Fibroblast of lung (primary cell): ENCODE data around the gene RAB44. TPM values are rescaled to one million over a fixed set of nuclear protein-coding genes. Genes with fewer than 3 reads are reported as not detected.

ENCODE experiments used
- DNase-seq, 2 donors: peaks; one replicate each; pipeline versions ENCODE4 v3.0.0 to v3.0.0-alpha.2; 2010; ENCODE audit warnings: low read depth in 2 of 2
- H2AFZ ChIP-seq: 2 replicates; pipeline ENCODE4 v1.5.1; 2012; ENCODE audit warnings: low read length, control low read depth, inconsistent platforms
- H3K27ac ChIP-seq: 2 replicates; pipeline ENCODE4 v1.5.1; 2011; ENCODE audit warnings: low read length, control low read depth; ENCODE audit not compliant: insufficient read depth
- H3K27me3 ChIP-seq: 2 replicates; pipeline ENCODE4 v1.5.1; 2011; ENCODE audit warnings: mild to moderate bottlenecking, low read length; ENCODE audit not compliant: control insufficient read depth, insufficient read depth
- H3K36me3 ChIP-seq: 2 replicates; pipeline ENCODE4 v1.5.1; 2011; ENCODE audit warnings: low read length; ENCODE audit not compliant: control insufficient read depth, insufficient read depth
- H3K4me1 ChIP-seq: 2 replicates; pipeline ENCODE4 v1.5.1; 2011; ENCODE audit warnings: low read length; ENCODE audit not compliant: control insufficient read depth, insufficient read depth; ENCODE audit errors: extremely low read depth
- H3K4me2 ChIP-seq: 2 replicates; pipeline ENCODE4 v1.5.1; 2011; ENCODE audit warnings: low read length, control low read depth; ENCODE audit not compliant: insufficient read depth; ENCODE audit errors: extremely low read depth
- H3K4me3 ChIP-seq, 4 experiments: fragments of 200-600 bp in 1 of 4; sonication (generic) in 1 of 4; replicated peaks in 1 of 4; 2 replicates each; pipeline ENCODE4 v1.5.1; 2011 to 2016; ENCODE audit warnings: low read length in 4 of 4, low read depth in 3 of 4, mild to moderate bottlenecking in 3 of 4, control low read depth in 2 of 4, inconsistent platforms in 1 of 4, mixed read lengths in 1 of 4; ENCODE audit not compliant: insufficient read depth in 1 of 4; ENCODE audit errors: control extremely low read depth in 1 of 4
- H3K79me2 ChIP-seq: 2 replicates; pipeline ENCODE4 v1.5.1; 2012; ENCODE audit warnings: mild to moderate bottlenecking, low read length, inconsistent platforms; ENCODE audit not compliant: control insufficient read depth, insufficient read depth
- H3K9ac ChIP-seq: 2 replicates; pipeline ENCODE4 v1.5.1; 2011; ENCODE audit warnings: mild to moderate bottlenecking, low read length, control low read depth; ENCODE audit not compliant: insufficient read depth
- H3K9me3 ChIP-seq: 2 replicates; pipeline ENCODE4 v1.5.1; 2012; ENCODE audit warnings: low read depth, low read length; ENCODE audit not compliant: control insufficient read depth, insufficient read depth
- H4K20me1 ChIP-seq: 2 replicates; pipeline ENCODE4 v1.5.1; 2011; ENCODE audit warnings: low read length; ENCODE audit not compliant: control insufficient read depth, insufficient read depth; ENCODE audit errors: extremely low read depth
- CTCF ChIP-seq, 2 donors: IDR thresholded peaks in 1 of 2; conservative IDR thresholded peaks in 1 of 2; 1 replicate in 1 of 2; 2 replicates in 1 of 2; pipeline ENCODE4 v1.5.1; 2011 to 2012; ENCODE audit warnings: low read length in 2 of 2, control low read depth in 1 of 2, inconsistent platforms in 1 of 2, low read depth in 1 of 2, mild to moderate bottlenecking in 1 of 2
- EZH2 ChIP-seq: IDR thresholded peaks from 2 replicates; pipeline ENCODE4 v1.5.1; 2012; ENCODE audit warnings: low read length, control low read depth, mild to moderate bottlenecking; ENCODE audit errors: missing control alignments
- polyA plus RNA-seq, 2 donors: library from polyadenylated mRNA; depleted of rRNA in 1 of 2; stranded (reverse) in 1 of 2; unstranded in 1 of 2; fragments of >200 nt; gene quantifications; 2 replicates each; pipeline ENCODE4 v1.2.1, GENCODE V29; 2011 to 2012; ENCODE audit warnings: missing spikeins in 1 of 2
- total RNA-seq: library from RNA; depleted of rRNA; stranded (reverse); fragments of >200 nt; gene quantifications from 2 replicates; pipeline ENCODE4 v1.2.1, GENCODE V29; 2014

Gene RAB44
- total and polyA plus RNA-seq, 2 donors (not counting 1 experiment from before 2014, with no cell fraction given), result under 0.01 TPM; not detected in 1

- Histone ChIP-seq H3K9ac (peak overlapping the region; percentile 56), H2AFZ (no peak overlapping the region)
Measured at GRCh38 chr6:36677753-36678487, 19.7 kb upstream of the RAB44 start.

GRCh38 chr6:36678488-36679042, 19.1 kb upstream of the RAB44 start, which contains the start of gene CDKN1A:
Gene CDKN1A, plus strand, starts transcription at chr6:36678714. Its CDS starts 5,388 bp downstream, at chr6:36684102.
- H3K4me1 ChIP-seq, result peaks cover 28% of the 10 kb centered on the region
- H3K36me3 ChIP-seq, result peaks cover 4% of the 10 kb centered on the region
- peak; percentile 87 to 93 for DNase-seq
- TF ChIP-seq EZH2 (no peak), CTCF (conservative IDR thresholded peaks at IDR 0.05 in 1 of 2, IDR thresholded peaks at IDR 0.05 in 1 of 2; ENCODE audit: low read depth in 1 of 2, low read length in 2 of 2) (no peak)
- peak within 1 kb of the TSS; percentile 96 for H3K27ac ChIP-seq
- H4K20me1 ChIP-seq, result no peaks in the 10 kb centered on the region
- H3K9ac ChIP-seq, result peak within 1 kb of the TSS; percentile 97
- no peaks in the 10 kb centered on the region for H3K9me3 ChIP-seq
- H3K79me2 ChIP-seq, result peaks cover 47% of the 10 kb centered on the region
- no peaks in the 10 kb centered on the region for H3K27me3 ChIP-seq
- peak within 1 kb of the TSS; percentile 80 for H3K4me2 ChIP-seq
- H3K4me3 ChIP-seq, result peak within 1 kb of the TSS; percentile 93 to 99 (median 95)
- no peak within 1 kb of the TSS for H2AFZ ChIP-seq

More at GRCh38 chr6:36677753-36678487, 19.7 kb upstream of the RAB44 start:
- Histone ChIP-seq H3K36me3 (no peaks in the 10 kb centered on the region), H4K20me1 (no peaks in the 10 kb centered on the region), H3K27me3 (no peaks in the 10 kb centered on the region), H3K4me1 (peaks cover 28% of the 10 kb centered on the region), H3K79me2 (peaks cover 40% of the 10 kb centered on the region), H3K4me2 (peak overlapping the region; percentile 18), H3K9me3 (no peaks in the 10 kb centered on the region), H3K27ac (peak overlapping the region; percentile 87), H3K4me3 (peak overlapping the region in 3 of 4 experiments; percentile 10 to 96 (median 40))
- TF ChIP-seq CTCF (conservative IDR thresholded peaks at IDR 0.05 in 1 of 2, IDR thresholded peaks at IDR 0.05 in 1 of 2; ENCODE audit: low read depth in 1 of 2, low read length in 2 of 2) (no peak), EZH2 (no peak)
- DNase-seq, result no peak

GRCh38 chr6:36679043-36679833, 18.4 kb upstream of the RAB44 start:
- Histone ChIP-seq H3K27me3 (no peaks in the 10 kb centered on the region), H3K4me3 (peak overlapping the region; percentile 93 to 99 (median 95)), H3K4me1 (peaks cover 28% of the 10 kb centered on the region), H4K20me1 (peaks cover 3% of the 10 kb centered on the region), H3K36me3 (peaks cover 11% of the 10 kb centered on the region), H2AFZ (no peak overlapping the region), H3K27ac (peak overlapping the region; percentile 96), H3K4me2 (peak overlapping the region; percentile 80), H3K9ac (peak overlapping the region; percentile 97), H3K9me3 (no peaks in the 10 kb centered on the region), H3K79me2 (peaks cover 53% of the 10 kb centered on the region)
- peak; percentile 52 to 57 for DNase-seq
- TF ChIP-seq EZH2 (no peak), CTCF (conservative IDR thresholded peaks at IDR 0.05 in 1 of 2, IDR thresholded peaks at IDR 0.05 in 1 of 2; ENCODE audit: low read depth in 1 of 2, low read length in 2 of 2) (no peak)
